SK-N-SH treated with all-trans-retinoic acid at 6 μM for 48 hours (cell line): ENCODE data around the gene GEMIN7.

ENCODE experiments used
- ATAC-seq: fragments of 200-7000 bp; cut with Tn5 transposase; 3 replicates; pipeline ENCODE4 v1.9.1; 2020; ENCODE audit warnings: mild to moderate bottlenecking, moderate library complexity
- ARNTL ChIP-seq: fragments of 450-650 bp; formaldehyde crosslinking; IDR thresholded peaks from 2 replicates; pipeline ENCODE4 v1.5.0; 2020; ENCODE audit warnings: low read depth, mild to moderate bottlenecking, moderate library complexity, borderline replicate concordance
- BACH2 ChIP-seq: fragments of 250-450 bp; sonication (Bioruptor Pico); IDR thresholded peaks from 2 replicates; pipeline ENCODE4 v1.9.0; 2021; ENCODE audit warnings: mild to moderate bottlenecking, borderline replicate concordance
- CSDC2 ChIP-seq: fragments of 250-450 bp; sonication (Bioruptor Pico); IDR thresholded peaks from 2 replicates; pipeline ENCODE4 v1.5.0; 2020; ENCODE audit warnings: mild to moderate bottlenecking, moderate library complexity
- ESRRG ChIP-seq: fragments of 250-450 bp; sonication (Bioruptor Pico); IDR thresholded peaks from 2 replicates; pipeline ENCODE4 v1.6.1; 2021; ENCODE audit warnings: mild to moderate bottlenecking
- GLIS3 ChIP-seq: fragments of 250-450 bp; sonication (Bioruptor Pico); IDR thresholded peaks from 2 replicates; pipeline ENCODE4 v1.5.0; 2020; ENCODE audit warnings: mild to moderate bottlenecking, moderate library complexity
- ISL1 ChIP-seq: fragments of 250-450 bp; sonication (Bioruptor Pico); IDR thresholded peaks from 2 replicates; pipeline ENCODE4 v2.1.2; 2022; ENCODE audit warnings: mild to moderate bottlenecking, moderate library complexity
- OSR1 ChIP-seq: fragments of 250-450 bp; sonication (Bioruptor Pico); IDR thresholded peaks from 2 replicates; pipeline ENCODE4 v1.8.0; 2022; ENCODE audit warnings: moderate library complexity, mild to moderate bottlenecking, inconsistent platforms
- PPARA ChIP-seq: fragments of 250-450 bp; sonication (Bioruptor Pico); IDR thresholded peaks from 2 replicates; pipeline ENCODE4 v1.5.0; 2020; ENCODE audit warnings: mild to moderate bottlenecking, borderline replicate concordance
- RARB ChIP-seq: fragments of 250-450 bp; sonication (Bioruptor Pico); IDR thresholded peaks from 2 replicates; pipeline ENCODE4 v1.8.0; 2021; ENCODE audit warnings: mild to moderate bottlenecking, moderate library complexity
- SNAI2 ChIP-seq: fragments of 250-450 bp; sonication (Bioruptor Pico); IDR thresholded peaks from 2 replicates; pipeline ENCODE4 v1.5.0; 2020; ENCODE audit warnings: mild to moderate bottlenecking, moderate library complexity
- TCF4 ChIP-seq: fragments of 250-450 bp; sonication (Bioruptor Pico); IDR thresholded peaks from 2 replicates; pipeline ENCODE4 v1.8.0; 2021; ENCODE audit warnings: mild to moderate bottlenecking, moderate library complexity, borderline replicate concordance
- TOX ChIP-seq: fragments of 250-450 bp; sonication (Bioruptor Pico); IDR thresholded peaks from 2 replicates; pipeline ENCODE4 v1.8.0; 2021; ENCODE audit warnings: mild to moderate bottlenecking, moderate library complexity, borderline replicate concordance
- ZC3H10 ChIP-seq: fragments of 250-450 bp; sonication (Bioruptor Pico); IDR thresholded peaks from 2 replicates; pipeline ENCODE4 v1.5.1; 2021; ENCODE audit warnings: mild to moderate bottlenecking, moderate library complexity
- ZFP3 ChIP-seq: fragments of 250-450 bp; sonication (Bioruptor Pico); IDR thresholded peaks from 2 replicates; pipeline ENCODE4 v1.5.0; 2020; ENCODE audit warnings: mild to moderate bottlenecking, moderate library complexity
- ZFP30 ChIP-seq: fragments of 450-650 bp; formaldehyde crosslinking; IDR thresholded peaks from 2 replicates; pipeline ENCODE4 v1.5.0; 2022; ENCODE audit warnings: mild to moderate bottlenecking, moderate library complexity
- ZNF565 ChIP-seq: fragments of 450-650 bp; formaldehyde crosslinking; conservative IDR thresholded peaks from 2 replicates; pipeline ENCODE4 v1.5.0; 2020; ENCODE audit warnings: low read depth, mild to moderate bottlenecking, moderate library complexity
- ZNF70 ChIP-seq: fragments of 450-650 bp; formaldehyde crosslinking; IDR thresholded peaks from 2 replicates; pipeline ENCODE4 v1.5.0; 2020; ENCODE audit warnings: mild to moderate bottlenecking, moderate library complexity
- ZNF8 ChIP-seq: fragments of 450-650 bp; formaldehyde crosslinking; IDR thresholded peaks from 2 replicates; pipeline ENCODE4 v1.5.0; 2020; ENCODE audit warnings: mild to moderate bottlenecking, moderate library complexity
- TF ChIP-seq, protein P1 (sequence below): fragments of 250-450 bp; sonication (Bioruptor Pico); IDR thresholded peaks from 2 replicates; pipeline ENCODE4 v1.5.1; 2020; ENCODE audit warnings: low read depth, mild to moderate bottlenecking, moderate library complexity
- TF ChIP-seq, protein P2 (sequence below): fragments of 250-450 bp; sonication (Bioruptor Pico); IDR thresholded peaks from 2 replicates; pipeline ENCODE4 v1.8.0; 2020; ENCODE audit warnings: mild to moderate bottlenecking, moderate library complexity, borderline replicate concordance
- TF ChIP-seq, protein P3 (sequence below): fragments of 250-450 bp; sonication (Bioruptor Pico); IDR thresholded peaks from 2 replicates; pipeline ENCODE4 v1.8.0; 2021; ENCODE audit warnings: low read depth, mild to moderate bottlenecking, moderate library complexity, borderline replicate concordance
- TF ChIP-seq, protein P4 (sequence below): fragments of 250-450 bp; sonication (Bioruptor Pico); IDR thresholded peaks from 2 replicates; pipeline ENCODE4 v1.5.1; 2021; ENCODE audit warnings: mild to moderate bottlenecking, moderate library complexity
- TF ChIP-seq, protein P5 (sequence below): fragments of 250-450 bp; sonication (Bioruptor Pico); IDR thresholded peaks from 2 replicates; pipeline ENCODE4 v1.5.0; 2020; ENCODE audit warnings: mild to moderate bottlenecking, moderate library complexity

GEMIN7 gene

DNA sequence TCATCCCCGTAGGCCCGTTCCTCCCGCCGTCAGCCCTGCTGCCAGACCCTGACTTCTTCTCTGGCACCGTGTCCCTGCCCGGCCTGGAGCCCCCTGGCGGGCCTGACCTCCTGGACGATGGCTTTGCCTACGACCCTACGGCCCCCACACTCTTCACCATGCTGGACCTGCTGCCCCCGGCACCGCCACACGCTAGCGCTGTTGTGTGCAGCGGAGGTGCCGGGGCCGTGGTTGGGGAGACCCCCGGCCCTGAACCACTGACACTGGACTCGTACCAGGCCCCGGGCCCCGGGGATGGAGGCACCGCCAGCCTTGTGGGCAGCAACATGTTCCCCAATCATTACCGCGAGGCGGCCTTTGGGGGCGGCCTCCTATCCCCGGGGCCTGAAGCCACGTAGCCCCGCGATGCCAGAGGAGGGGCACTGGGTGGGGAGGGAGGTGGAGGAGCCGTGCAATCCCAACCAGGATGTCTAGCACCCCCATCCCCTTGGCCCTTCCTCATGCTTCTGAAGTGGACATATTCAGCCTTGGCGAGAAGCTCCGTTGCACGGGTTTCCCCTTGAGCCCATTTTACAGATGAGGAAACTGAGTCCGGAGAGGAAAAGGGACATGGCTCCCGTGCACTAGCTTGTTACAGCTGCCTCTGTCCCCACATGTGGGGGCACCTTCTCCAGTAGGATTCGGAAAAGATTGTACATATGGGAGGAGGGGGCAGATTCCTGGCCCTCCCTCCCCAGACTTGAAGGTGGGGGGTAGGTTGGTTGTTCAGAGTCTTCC, 41.5 kb upstream of the GEMIN7 start:
- TF ChIP-seq OSR1 (CRISPR knock-in tag) (no peak), ESRRG (no peak), GLIS3 (CRISPR knock-in tag) (no peak), RARB (CRISPR knock-in tag) (no peak), ZNF8 (CRISPR knock-in tag) (no peak), ARNTL (CRISPR knock-in tag) (no peak), TCF4 (CRISPR knock-in tag) (no peak), CSDC2 (CRISPR knock-in tag) (no peak), TOX (CRISPR knock-in tag) (no peak), ISL1 (CRISPR knock-in tag) (no peak), BACH2 (CRISPR knock-in tag) (no peak), SNAI2 (CRISPR knock-in tag) (no peak)
- TF ChIP-seq, protein P1, sequence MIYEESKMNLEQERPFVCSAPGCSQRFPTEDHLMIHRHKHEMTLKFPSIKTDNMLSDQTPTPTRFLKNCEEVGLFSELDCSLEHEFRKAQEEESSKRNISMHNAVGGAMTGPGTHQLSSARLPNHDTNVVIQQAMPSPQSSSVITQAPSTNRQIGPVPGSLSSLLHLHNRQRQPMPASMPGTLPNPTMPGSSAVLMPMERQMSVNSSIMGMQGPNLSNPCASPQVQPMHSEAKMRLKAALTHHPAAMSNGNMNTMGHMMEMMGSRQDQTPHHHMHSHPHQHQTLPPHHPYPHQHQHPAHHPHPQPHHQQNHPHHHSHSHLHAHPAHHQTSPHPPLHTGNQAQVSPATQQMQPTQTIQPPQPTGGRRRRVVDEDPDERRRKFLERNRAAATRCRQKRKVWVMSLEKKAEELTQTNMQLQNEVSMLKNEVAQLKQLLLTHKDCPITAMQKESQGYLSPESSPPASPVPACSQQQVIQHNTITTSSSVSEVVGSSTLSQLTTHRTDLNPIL (CRISPR knock-in tag), result no peak
- no peak for ATAC-seq

DNA sequence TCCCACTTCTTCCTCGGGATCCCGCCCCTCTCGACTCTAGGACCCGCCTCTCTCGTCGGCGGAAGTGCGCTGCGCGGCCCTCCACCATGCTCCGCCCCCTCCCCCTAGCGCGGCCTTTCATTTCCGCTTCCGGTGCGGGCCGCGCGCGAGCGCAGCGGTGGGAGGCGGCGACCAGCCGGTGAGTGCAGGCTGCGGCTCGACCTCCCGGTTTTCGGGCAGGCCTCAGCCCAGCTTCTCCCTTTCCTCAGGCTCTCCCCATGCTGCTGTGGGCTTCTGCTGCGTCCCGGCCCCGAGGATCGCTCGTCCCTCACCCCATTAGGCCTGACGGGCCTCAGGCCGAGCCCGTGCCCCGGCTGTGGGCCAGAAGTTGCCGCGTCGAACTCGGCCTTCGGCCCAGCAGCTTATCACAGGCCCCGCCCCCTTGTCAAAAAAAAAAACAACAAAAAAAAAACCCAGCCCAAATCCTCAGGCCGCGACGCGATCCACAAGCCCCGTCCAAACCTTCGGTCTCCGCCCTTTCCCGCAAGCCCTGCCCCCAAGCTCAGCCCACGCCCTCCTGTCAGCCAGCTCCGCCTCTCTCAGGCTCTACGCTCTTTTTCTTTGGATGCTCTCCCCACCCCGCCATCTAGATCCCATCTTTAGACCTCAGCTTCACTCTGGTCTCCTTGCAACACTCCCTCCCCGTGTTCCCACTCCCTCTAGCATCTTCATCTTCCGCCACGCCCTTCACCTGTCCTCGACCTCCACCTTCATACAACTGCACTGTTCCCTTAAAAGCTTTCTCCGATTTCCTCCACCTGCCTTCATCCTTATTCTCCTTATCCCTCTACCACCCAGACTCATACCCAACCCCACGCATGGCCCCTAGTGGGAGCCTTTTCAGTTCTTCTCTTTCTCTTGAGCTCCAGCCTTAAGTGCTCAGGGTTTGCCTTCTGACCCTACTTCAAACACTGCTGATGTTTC, 39.8 kb upstream of the GEMIN7 start, which contains the start of gene CLASRP:
TSS of gene CLASRP (plus strand) at position 115 of the 963 bp plus-strand sequence. CDS start 1,168 bp downstream, outside the sequence.
- TF ChIP-seq ZFP30 (no peak), PPARA (no peak), ZNF565 (CRISPR knock-in tag) (no peak), OSR1 (CRISPR knock-in tag) (no peak), ISL1 (CRISPR knock-in tag) (no peak), ZNF70 (CRISPR knock-in tag) (no peak), GLIS3 (CRISPR knock-in tag) (no peak), TOX (CRISPR knock-in tag) (no peak), ARNTL (CRISPR knock-in tag) (no peak), ZC3H10 (no peak), RARB (CRISPR knock-in tag) (0 out of 2 replicates have a peak, but pooled peaks have one; percentile 21), ZNF8 (CRISPR knock-in tag) (no peak), SNAI2 (CRISPR knock-in tag) (no peak), CSDC2 (CRISPR knock-in tag) (0 out of 2 replicates have a peak, but pooled peaks have one; percentile 23), ESRRG (no peak), TCF4 (CRISPR knock-in tag) (no peak), ZFP3 (no peak), BACH2 (CRISPR knock-in tag) (no peak)
- TF ChIP-seq, protein P2, sequence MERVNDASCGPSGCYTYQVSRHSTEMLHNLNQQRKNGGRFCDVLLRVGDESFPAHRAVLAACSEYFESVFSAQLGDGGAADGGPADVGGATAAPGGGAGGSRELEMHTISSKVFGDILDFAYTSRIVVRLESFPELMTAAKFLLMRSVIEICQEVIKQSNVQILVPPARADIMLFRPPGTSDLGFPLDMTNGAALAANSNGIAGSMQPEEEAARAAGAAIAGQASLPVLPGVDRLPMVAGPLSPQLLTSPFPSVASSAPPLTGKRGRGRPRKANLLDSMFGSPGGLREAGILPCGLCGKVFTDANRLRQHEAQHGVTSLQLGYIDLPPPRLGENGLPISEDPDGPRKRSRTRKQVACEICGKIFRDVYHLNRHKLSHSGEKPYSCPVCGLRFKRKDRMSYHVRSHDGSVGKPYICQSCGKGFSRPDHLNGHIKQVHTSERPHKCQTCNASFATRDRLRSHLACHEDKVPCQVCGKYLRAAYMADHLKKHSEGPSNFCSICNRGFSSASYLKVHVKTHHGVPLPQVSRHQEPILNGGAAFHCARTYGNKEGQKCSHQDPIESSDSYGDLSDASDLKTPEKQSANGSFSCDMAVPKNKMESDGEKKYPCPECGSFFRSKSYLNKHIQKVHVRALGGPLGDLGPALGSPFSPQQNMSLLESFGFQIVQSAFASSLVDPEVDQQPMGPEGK (CRISPR knock-in tag), result no peak
- TF ChIP-seq, protein P3, sequence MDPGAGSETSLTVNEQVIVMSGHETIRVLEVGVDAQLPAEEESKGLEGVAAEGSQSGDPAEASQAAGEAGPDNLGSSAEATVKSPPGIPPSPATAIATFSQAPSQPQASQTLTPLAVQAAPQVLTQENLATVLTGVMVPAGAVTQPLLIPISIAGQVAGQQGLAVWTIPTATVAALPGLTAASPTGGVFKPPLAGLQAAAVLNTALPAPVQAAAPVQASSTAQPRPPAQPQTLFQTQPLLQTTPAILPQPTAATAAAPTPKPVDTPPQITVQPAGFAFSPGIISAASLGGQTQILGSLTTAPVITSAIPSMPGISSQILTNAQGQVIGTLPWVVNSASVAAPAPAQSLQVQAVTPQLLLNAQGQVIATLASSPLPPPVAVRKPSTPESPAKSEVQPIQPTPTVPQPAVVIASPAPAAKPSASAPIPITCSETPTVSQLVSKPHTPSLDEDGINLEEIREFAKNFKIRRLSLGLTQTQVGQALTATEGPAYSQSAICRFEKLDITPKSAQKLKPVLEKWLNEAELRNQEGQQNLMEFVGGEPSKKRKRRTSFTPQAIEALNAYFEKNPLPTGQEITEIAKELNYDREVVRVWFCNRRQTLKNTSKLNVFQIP (CRISPR knock-in tag), result no peak
- TF ChIP-seq, protein P1 (CRISPR knock-in tag), result no peak
- TF ChIP-seq, protein P4, sequence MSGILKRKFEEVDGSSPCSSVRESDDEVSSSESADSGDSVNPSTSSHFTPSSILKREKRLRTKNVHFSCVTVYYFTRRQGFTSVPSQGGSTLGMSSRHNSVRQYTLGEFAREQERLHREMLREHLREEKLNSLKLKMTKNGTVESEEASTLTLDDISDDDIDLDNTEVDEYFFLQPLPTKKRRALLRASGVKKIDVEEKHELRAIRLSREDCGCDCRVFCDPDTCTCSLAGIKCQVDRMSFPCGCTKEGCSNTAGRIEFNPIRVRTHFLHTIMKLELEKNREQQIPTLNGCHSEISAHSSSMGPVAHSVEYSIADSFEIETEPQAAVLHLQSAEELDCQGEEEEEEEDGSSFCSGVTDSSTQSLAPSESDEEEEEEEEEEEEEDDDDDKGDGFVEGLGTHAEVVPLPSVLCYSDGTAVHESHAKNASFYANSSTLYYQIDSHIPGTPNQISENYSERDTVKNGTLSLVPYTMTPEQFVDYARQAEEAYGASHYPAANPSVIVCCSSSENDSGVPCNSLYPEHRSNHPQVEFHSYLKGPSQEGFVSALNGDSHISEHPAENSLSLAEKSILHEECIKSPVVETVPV (CRISPR knock-in tag), result no peak
- TF ChIP-seq, protein P5, sequence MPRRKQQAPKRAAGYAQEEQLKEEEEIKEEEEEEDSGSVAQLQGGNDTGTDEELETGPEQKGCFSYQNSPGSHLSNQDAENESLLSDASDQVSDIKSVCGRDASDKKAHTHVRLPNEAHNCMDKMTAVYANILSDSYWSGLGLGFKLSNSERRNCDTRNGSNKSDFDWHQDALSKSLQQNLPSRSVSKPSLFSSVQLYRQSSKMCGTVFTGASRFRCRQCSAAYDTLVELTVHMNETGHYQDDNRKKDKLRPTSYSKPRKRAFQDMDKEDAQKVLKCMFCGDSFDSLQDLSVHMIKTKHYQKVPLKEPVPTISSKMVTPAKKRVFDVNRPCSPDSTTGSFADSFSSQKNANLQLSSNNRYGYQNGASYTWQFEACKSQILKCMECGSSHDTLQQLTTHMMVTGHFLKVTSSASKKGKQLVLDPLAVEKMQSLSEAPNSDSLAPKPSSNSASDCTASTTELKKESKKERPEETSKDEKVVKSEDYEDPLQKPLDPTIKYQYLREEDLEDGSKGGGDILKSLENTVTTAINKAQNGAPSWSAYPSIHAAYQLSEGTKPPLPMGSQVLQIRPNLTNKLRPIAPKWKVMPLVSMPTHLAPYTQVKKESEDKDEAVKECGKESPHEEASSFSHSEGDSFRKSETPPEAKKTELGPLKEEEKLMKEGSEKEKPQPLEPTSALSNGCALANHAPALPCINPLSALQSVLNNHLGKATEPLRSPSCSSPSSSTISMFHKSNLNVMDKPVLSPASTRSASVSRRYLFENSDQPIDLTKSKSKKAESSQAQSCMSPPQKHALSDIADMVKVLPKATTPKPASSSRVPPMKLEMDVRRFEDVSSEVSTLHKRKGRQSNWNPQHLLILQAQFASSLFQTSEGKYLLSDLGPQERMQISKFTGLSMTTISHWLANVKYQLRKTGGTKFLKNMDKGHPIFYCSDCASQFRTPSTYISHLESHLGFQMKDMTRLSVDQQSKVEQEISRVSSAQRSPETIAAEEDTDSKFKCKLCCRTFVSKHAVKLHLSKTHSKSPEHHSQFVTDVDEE (CRISPR knock-in tag), result 0 out of 2 replicates have a peak, but pooled peaks have one; percentile 45
- peak; percentile 97 for ATAC-seq
